H1 (cell line): ENCODE measurements around the gene FANK1. TPM values are rescaled to one million over a fixed set of nuclear protein-coding genes. Genes with fewer than 3 reads are reported as not detected.

ENCODE experiments used
- CTCF ChIA-PET: fragments of 300-600 bp; sonication (Branson Sonifier 250); formaldehyde crosslinking; loops from one replicate; lab custom pipeline; 2021; ENCODE audit not compliant: partially characterized antibody; lab: Charles Lee
- POLR2A ChIA-PET: fragments of 300-600 bp; sonication (Branson Sonifier 250); formaldehyde crosslinking; loops from one replicate; lab custom pipeline; 2021; ENCODE audit warnings: inconsistent platforms; ENCODE audit not compliant: partially characterized antibody; lab: Charles Lee
- DNase-seq, 2 experiments: peaks; one replicate each; pipeline versions ENCODE4 v3.0.0 to v3.0.0-alpha.2; 2010 to 2022; ENCODE audit warnings: low spot score in 2 of 2, low read depth in 1 of 2, mixed read lengths in 1 of 2
- FAIRE-seq: peaks from 2 replicates; lab custom pipeline; 2011; peaks lifted over from hg19 to GRCh38; lab: Jason Lieb, UNC
- H2AFZ ChIP-seq: 2 replicates; pipeline ENCODE4 v1.8.1; 2012; ENCODE audit warnings: low read length, inconsistent platforms
- H2AK5ac ChIP-seq: 2 replicates; pipeline ENCODE4 v1.6.1; 2013; ENCODE audit warnings: low read depth, low read length
- H2BK120ac ChIP-seq: replicated peaks from 2 replicates; pipeline ENCODE3; 2013; ENCODE audit warnings: low read depth, low read length, inconsistent platforms
- H2BK12ac ChIP-seq: 2 replicates; pipeline ENCODE4 v1.6.1; 2013; ENCODE audit warnings: low read depth, low read length
- H2BK15ac ChIP-seq: 2 replicates; pipeline ENCODE4 v1.6.1; 2013; ENCODE audit warnings: low read length
- H2BK20ac ChIP-seq: 2 replicates; pipeline ENCODE4 v1.6.1; 2013; ENCODE audit warnings: low read length
- H2BK5ac ChIP-seq: 2 replicates; pipeline ENCODE4 v1.6.1; 2013; ENCODE audit warnings: low read depth, low read length
- H3K14ac ChIP-seq: 2 replicates; pipeline ENCODE4 v1.6.1; 2013; ENCODE audit warnings: inconsistent platforms; ENCODE audit not compliant: insufficient read length
- H3K18ac ChIP-seq: 2 replicates; pipeline ENCODE4 v1.6.1; 2013; ENCODE audit warnings: low read length; ENCODE audit errors: extremely low read depth
- H3K23ac ChIP-seq: 2 replicates; pipeline ENCODE4 v1.6.1; 2013; ENCODE audit warnings: inconsistent platforms; ENCODE audit not compliant: insufficient read length
- H3K23me2 ChIP-seq: 2 replicates; pipeline ENCODE4 v1.6.1; 2013; ENCODE audit warnings: low read depth, low read length
- H3K27ac ChIP-seq: 2 replicates; pipeline ENCODE4 v1.6.1; 2011; ENCODE audit warnings: low read depth, low read length, inconsistent platforms
- H3K27me3 ChIP-seq, 4 experiments: replicated peaks in 1 of 4; 1 replicate in 1 of 4; 2 replicates in 3 of 4; pipeline versions ENCODE4 v1.6.1 to v1.8.1; 2011 to 2013; ENCODE audit warnings: low read length in 3 of 4, mild to moderate bottlenecking in 3 of 4, inconsistent platforms in 2 of 4, mixed read lengths in 2 of 4, moderate library complexity in 1 of 4; ENCODE audit not compliant: control insufficient read depth in 3 of 4, insufficient read depth in 3 of 4; ENCODE audit errors: extremely low read depth in 1 of 4
- H3K36me3 ChIP-seq, 4 experiments: 2 replicates each; pipeline versions ENCODE4 v1.6.1 to v1.8.1; 2011 to 2013; ENCODE audit warnings: mild to moderate bottlenecking in 4 of 4, low read length in 3 of 4, moderate library complexity in 2 of 4, control low read depth in 1 of 4, inconsistent platforms in 1 of 4; ENCODE audit not compliant: insufficient read depth in 4 of 4, control insufficient read depth in 2 of 4
- H3K4ac ChIP-seq: replicated peaks from 2 replicates; pipeline ENCODE3; 2013; ENCODE audit warnings: low read length, low read depth, mixed read lengths, inconsistent platforms; ENCODE audit not compliant: insufficient read length
- H3K4me1 ChIP-seq, 4 experiments: replicated peaks in 1 of 4; 1 replicate in 1 of 4; 2 replicates in 3 of 4; pipeline versions ENCODE4 v1.6.1 to v1.8.1; 2011 to 2013; ENCODE audit warnings: low read length in 3 of 4, inconsistent platforms in 2 of 4, mixed read lengths in 1 of 4; ENCODE audit not compliant: insufficient read depth in 4 of 4, control insufficient read depth in 3 of 4
- H3K4me2 ChIP-seq, 2 experiments: 2 replicates each; pipeline versions ENCODE4 v1.6.1 to v1.8.1; 2011 to 2013; ENCODE audit warnings: low read depth in 2 of 2, low read length in 2 of 2, control low read depth in 1 of 2, inconsistent platforms in 1 of 2, mild to moderate bottlenecking in 1 of 2; ENCODE audit not compliant: insufficient read depth in 1 of 2
- H3K4me3 ChIP-seq, 4 experiments: fragments of 200-600, 300-600 bp in 1 of 4; sonication (generic), shearing (Covaris generic), sonication (Bioruptor Twin) in 1 of 4; 2 replicates each; pipeline versions ENCODE4 v1.5.1 to v1.8.1; 2011 to 2016; ENCODE audit warnings: low read length in 4 of 4, low read depth in 3 of 4, control low read depth in 2 of 4, inconsistent platforms in 2 of 4, mild to moderate bottlenecking in 2 of 4, mixed read lengths in 1 of 4, moderate library complexity in 1 of 4; ENCODE audit not compliant: insufficient read depth in 2 of 4; ENCODE audit errors: extremely low read depth in 1 of 4
- H3K56ac ChIP-seq: replicated peaks from 2 replicates; pipeline ENCODE3; 2013; ENCODE audit warnings: low read depth, mild to moderate bottlenecking, mixed read lengths, low read length, inconsistent platforms; ENCODE audit not compliant: insufficient read length
- H3K79me1 ChIP-seq: 2 replicates; pipeline ENCODE4 v1.6.1; 2013; ENCODE audit warnings: low read depth, low read length, control low read depth
- H3K79me2 ChIP-seq, 2 experiments: 2 replicates each; pipeline versions ENCODE4 v1.6.1 to v1.8.1; 2012 to 2013; ENCODE audit warnings: low read length in 2 of 2, mild to moderate bottlenecking in 2 of 2, inconsistent platforms in 1 of 2; ENCODE audit not compliant: insufficient read depth in 2 of 2, control insufficient read depth in 1 of 2
- H3K9ac ChIP-seq, 4 experiments: replicated peaks in 1 of 4; 1 replicate in 1 of 4; 2 replicates in 3 of 4; pipeline versions ENCODE4 v1.6.1 to v1.8.1; 2011 to 2013; ENCODE audit warnings: low read depth in 3 of 4, low read length in 3 of 4, control low read depth in 2 of 4, mild to moderate bottlenecking in 2 of 4, moderate library complexity in 2 of 4, inconsistent platforms in 1 of 4; ENCODE audit errors: extremely low read depth in 1 of 4
- H3K9me3 ChIP-seq, 2 experiments: 2 replicates each; pipeline versions ENCODE4 v1.6.1 to v1.8.1; 2012 to 2013; ENCODE audit warnings: mild to moderate bottlenecking in 2 of 2, moderate library complexity in 2 of 2, control low read depth in 1 of 2, inconsistent platforms in 1 of 2, low read depth in 1 of 2, low read length in 1 of 2, mixed read lengths in 1 of 2; ENCODE audit not compliant: insufficient read depth in 2 of 2
- H4K20me1 ChIP-seq, 2 experiments: replicated peaks in 1 of 2; 2 replicates each; pipeline versions ENCODE3 to v1.8.1; 2011 to 2013; ENCODE audit warnings: inconsistent platforms in 2 of 2, low read length in 2 of 2, mild to moderate bottlenecking in 1 of 2; ENCODE audit not compliant: insufficient read depth in 2 of 2, control insufficient read depth in 1 of 2
- H4K5ac ChIP-seq: 2 replicates; pipeline ENCODE4 v1.6.1; 2013; ENCODE audit warnings: low read length, low read depth, mixed read lengths, inconsistent platforms; ENCODE audit not compliant: insufficient read length
- H4K8ac ChIP-seq: 2 replicates; pipeline ENCODE4 v1.8.0; 2013; ENCODE audit warnings: mild to moderate bottlenecking, moderate library complexity, low read length, inconsistent platforms; ENCODE audit not compliant: insufficient read depth; ENCODE audit errors: extremely low read depth
- H4K91ac ChIP-seq: replicated peaks from 2 replicates; pipeline ENCODE3; 2013; ENCODE audit warnings: low read length, mixed read lengths, inconsistent platforms; ENCODE audit not compliant: insufficient read length
- CBX5 ChIP-seq: fragments of 300-800, 300-1000 bp; sonication (generic); IDR thresholded peaks from 2 replicates; pipeline ENCODE4 v1.7.1; 2016; ENCODE audit warnings: antibody characterized with exemption, low read length, low read depth
- WGBS, 2 experiments: shearing (Covaris generic) in 1 of 2; methylation state at CpG; one replicate each; pipeline versions ENCODE4 v1.1.6 to v1.1.7; 2013 to 2015; ENCODE audit warnings: low lambda C conversion rate in 2 of 2, mixed read lengths in 2 of 2, inconsistent platforms in 1 of 2, low coverage in 1 of 2, missing lambda C conversion rate in 1 of 2; ENCODE audit not compliant: insufficient replicate concordance in 2 of 2, insufficient coverage in 1 of 2, insufficient read length in 1 of 2; ENCODE audit errors: extremely low coverage in 1 of 2, missing lambda C conversion rate in 1 of 2; 5-methylcytosine and 5-hydroxymethylcytosine counted together
- polyA plus RNA-seq, 7 experiments: library from polyadenylated mRNA; depleted of rRNA in 3 of 7; stranded (reverse) in 5 of 7; unstranded in 2 of 7; fragments of >200 nt in 5 of 7; fragments of 200-250 nt in 2 of 7; gene quantifications; 1 replicate in 5 of 7; 2 replicates in 1 of 7; 4 replicates in 1 of 7; pipeline versions ENCODE4 v1.2.1 to v1.2.3, GENCODE V29; 2011 to 2013; ENCODE audit warnings: missing spikeins in 2 of 7, mixed read lengths in 2 of 7
- total RNA-seq: library from RNA; stranded (reverse); fragmentation: NEBNext Ultra II Directional; extraction: Animal tissue kit (Norgen Biotek cat#: 25700); gene quantifications from 2 replicates; pipeline ENCODE4 v1.2.1, GENCODE V29; 2021

The FANK1 gene
- total and polyA plus RNA-seq, 2 of the 8 experiments (the other 6 are each of a cell fraction or from before 2014, with no cell fraction given) = 1.2 TPM; not detected in 1

GRCh38 chr10:126021833-126022500 lies 125.6 kb downstream of the FANK1 start:
- DNase-seq (no peak), FAIRE-seq (no peak)
- POLR2A ChIA-PET = no interaction called here
- no peaks in the 10 kb centered on the region for H3K36me3 ChIP-seq
- no peak overlapping the region for H2BK15ac ChIP-seq
- H3K4ac ChIP-seq = no peak overlapping the region
- H4K5ac ChIP-seq = no peak overlapping the region
- H2AFZ ChIP-seq = no peak overlapping the region
- H3K9me3 ChIP-seq = no peaks in the 10 kb centered on the region
- no peaks in the 10 kb centered on the region for H3K27me3 ChIP-seq
- no peak overlapping the region for H3K4me3 ChIP-seq
- H3K56ac ChIP-seq = no peak overlapping the region
- CTCF ChIA-PET = interaction anchor here (0.7 to 1.2 kb wide), 3 partner anchors 68 to 482 kb away, joined by 3 to 4 read pairs (median 3); no protein-coding TSS in a partner anchor
- H3K4me2 ChIP-seq = no peak overlapping the region
- no peak overlapping the region for H2BK20ac ChIP-seq
- H3K79me1 ChIP-seq = no peaks in the 10 kb centered on the region
- H3K14ac ChIP-seq = no peak overlapping the region
- no peak overlapping the region for H3K9ac ChIP-seq
- H2BK12ac ChIP-seq = no peak overlapping the region
- H3K4me1 ChIP-seq = no peaks in the 10 kb centered on the region
- WGBS, 2 experiments = 87% methylated on average over 5 of the region's 5 CpGs; no CpG with 5 or more reads in 1 of the 2 experiments
- no peaks in the 10 kb centered on the region for H3K23me2 ChIP-seq
- no peak overlapping the region for H4K91ac ChIP-seq
- H3K79me2 ChIP-seq = no peaks in the 10 kb centered on the region
- no peak overlapping the region for H2AK5ac ChIP-seq
- H3K23ac ChIP-seq = no peak overlapping the region
- H4K20me1 ChIP-seq = no peaks in the 10 kb centered on the region
- no peak overlapping the region for H3K27ac ChIP-seq
- H4K8ac ChIP-seq = no peak overlapping the region
- no peak overlapping the region for H3K18ac ChIP-seq
- no peak overlapping the region for H2BK120ac ChIP-seq
- H2BK5ac ChIP-seq = no peak overlapping the region
- TF ChIP-seq CBX5 = no peak
